ENCODE measurements around the gene BHMT2.

Gene BHMT2

GRCh38 chr5:79069488-79070349, at the start of gene BHMT2, which contains the start of gene DMGDH:
TSS of gene BHMT2 (plus strand) at chr5:79069767. CDS start at chr5:79069783, 16 bp downstream.
TSS of gene DMGDH (minus strand) at chr5:79069674. CDS start at chr5:79069620, 54 bp downstream.
- DNase-seq: peak; percentile 30

- DNase-seq: peak; percentile 17
Measured at GRCh38 chr5:79020861-79021561, 48.6 kb upstream of the BHMT2 start.

- DNase-seq: no peak
Measured at GRCh38 chr5:79021753-79022152, 47.8 kb upstream of the BHMT2 start.

- no peak for DNase-seq
Measured at GRCh38 chr5:79022771-79023170, 46.8 kb upstream of the BHMT2 start.

- no peak for DNase-seq
Measured at GRCh38 chr5:79023348-79023747, 46.2 kb upstream of the BHMT2 start.

GRCh38 chr5:79023947-79024346, 45.6 kb upstream of the BHMT2 start:
- DNase-seq: no peak

GRCh38 chr5:79025054-79025472, 44.5 kb upstream of the BHMT2 start:
- DNase-seq: peak; percentile 60

GRCh38 chr5:79030663-79031484, 38.7 kb upstream of the BHMT2 start:
- DNase-seq: no peak

- no peak for DNase-seq
Measured at GRCh38 chr5:79031485-79031867, 38.1 kb upstream of the BHMT2 start.

GRCh38 chr5:79032031-79032695, 37.4 kb upstream of the BHMT2 start:
- DNase-seq: no peak

GRCh38 chr5:79032782-79033181, 36.8 kb upstream of the BHMT2 start:
- no peak for DNase-seq

- no peak for DNase-seq
Measured at GRCh38 chr5:79035237-79035636, 34.3 kb upstream of the BHMT2 start.

- DNase-seq: no peak
Measured at GRCh38 chr5:79036769-79037168, 32.8 kb upstream of the BHMT2 start.

GRCh38 chr5:79042188-79042587, 27.4 kb upstream of the BHMT2 start:
- DNase-seq: no peak

GRCh38 chr5:79047199-79047598, 22.4 kb upstream of the BHMT2 start:
- no peak for DNase-seq

- DNase-seq: no peak
Measured at GRCh38 chr5:79048437-79048836, 21.1 kb upstream of the BHMT2 start.

GRCh38 chr5:79050498-79050897, 19.1 kb upstream of the BHMT2 start:
- no peak for DNase-seq

- no peak for DNase-seq
Measured at GRCh38 chr5:79053321-79053720, 16.2 kb upstream of the BHMT2 start.

- DNase-seq: no peak
Measured at GRCh38 chr5:79055017-79055416, 14.6 kb upstream of the BHMT2 start.

- no peak for DNase-seq
Measured at GRCh38 chr5:79056847-79057246, 12.7 kb upstream of the BHMT2 start.

- no peak for DNase-seq
Measured at GRCh38 chr5:79059674-79060073, 9.9 kb upstream of the BHMT2 start.

GRCh38 chr5:79062436-79062835, 7.1 kb upstream of the BHMT2 start:
- peak; percentile 11 for DNase-seq

GRCh38 chr5:79070350-79070667, 742 bp downstream of the BHMT2 start:
- DNase-seq: no peak

Measured in NCI-H2029 (cell line).